NCI-H1930 (cell line): Measurements from ENCODE around the gene CRYBG3.
"Not testable (repeated sequence)": the region's sequence is repeated elsewhere in the genome, so short reads cannot be mapped to it uniquely, and the experiment has no call there.

Experiments used
- DNase-seq, 2 experiments: peaks; one replicate each; lab custom pipeline; 2025; lab: John Stamatoyannopoulos, UW

The CRYBG3 gene

GRCh38 chr3:97896547-97896946, 74.7 kb downstream of the CRYBG3 start:
- DNase-seq = no peak

- no peak for DNase-seq
These were observed 77.5 kb downstream of the CRYBG3 start for GRCh38 chr3:97899331-97899730.

- DNase-seq = no peak
These were observed 79.8 kb downstream of the CRYBG3 start for GRCh38 chr3:97901313-97902248.

- DNase-seq = not testable (repeated sequence)
These were observed 88.0 kb downstream of the CRYBG3 start for GRCh38 chr3:97909830-97910229.

- DNase-seq = not testable (repeated sequence)
These were observed 88.5 kb downstream of the CRYBG3 start for GRCh38 chr3:97910236-97910831.

- no peak for DNase-seq
These were observed 89.1 kb downstream of the CRYBG3 start for GRCh38 chr3:97910931-97911351.

GRCh38 chr3:97911459-97911858, 89.6 kb downstream of the CRYBG3 start:
- no peak for DNase-seq

GRCh38 chr3:97914388-97914787, 92.6 kb downstream of the CRYBG3 start:
- DNase-seq = no peak

- no peak for DNase-seq
These were observed 94.8 kb downstream of the CRYBG3 start for GRCh38 chr3:97916576-97916975.

GRCh38 chr3:97917813-97918536, 96.2 kb downstream of the CRYBG3 start:
- DNase-seq = no peak

GRCh38 chr3:97927704-97928103, 105.9 kb downstream of the CRYBG3 start:
- DNase-seq = no peak

- no peak for DNase-seq
These were observed 107.2 kb downstream of the CRYBG3 start for GRCh38 chr3:97928986-97929385.

- no peak for DNase-seq
These were observed 108.2 kb downstream of the CRYBG3 start for GRCh38 chr3:97930018-97930417.

GRCh38 chr3:97931218-97931617, 109.4 kb downstream of the CRYBG3 start:
- no peak for DNase-seq

- DNase-seq = no peak
These were observed 110.6 kb downstream of the CRYBG3 start for GRCh38 chr3:97932387-97932801.

- no peak for DNase-seq
These were observed 113.3 kb downstream of the CRYBG3 start for GRCh38 chr3:97934980-97935695.

- no peak for DNase-seq
These were observed 114.0 kb downstream of the CRYBG3 start for GRCh38 chr3:97935842-97936241.

GRCh38 chr3:97937205-97937604, 115.4 kb downstream of the CRYBG3 start:
- no peak for DNase-seq

- no peak for DNase-seq
These were observed 116.6 kb downstream of the CRYBG3 start for GRCh38 chr3:97938444-97938843.

- no peak for DNase-seq
These were observed 117.6 kb downstream of the CRYBG3 start for GRCh38 chr3:97939401-97939800.

- no peak for DNase-seq
These were observed 118.2 kb downstream of the CRYBG3 start for GRCh38 chr3:97940034-97940433.
